Mesothelial cell of epicardium (in vitro differentiated cells): ENCODE results near the gene CANT1. TPM values are rescaled to one million over a fixed set of nuclear protein-coding genes. Genes with fewer than 3 reads are reported as not detected.

ENCODE experiments used
- DNase-seq, 2 experiments: peaks; one replicate each; pipeline ENCODE4 v3.0.0; 2021; ENCODE audit warnings: low spot score in 2 of 2; ENCODE audit not compliant: unreplicated experiment in 2 of 2
- H3K27ac Mint-ChIP-seq: 2 replicates; pipeline ENCODE4 v1.8.0; 2021; ENCODE audit warnings: mixed read lengths
- H3K27me3 Mint-ChIP-seq: 2 replicates; pipeline ENCODE4 v1.8.0; 2021; ENCODE audit warnings: low read depth, mixed read lengths
- H3K36me3 Mint-ChIP-seq: 2 replicates; pipeline ENCODE4 v1.8.0; 2021; ENCODE audit warnings: mixed read lengths
- H3K4me1 Mint-ChIP-seq: 2 replicates; pipeline ENCODE4 v1.8.0; 2021; ENCODE audit warnings: mixed read lengths
- H3K4me3 Mint-ChIP-seq: 2 replicates; pipeline ENCODE4 v1.8.0; 2021; ENCODE audit warnings: mild to moderate bottlenecking, moderate library complexity, mixed read lengths
- H3K9me3 Mint-ChIP-seq: 2 replicates; pipeline ENCODE4 v1.8.0; 2021; ENCODE audit warnings: mixed read lengths
- total RNA-seq: library from RNA; stranded (reverse); gene quantifications from 3 replicates; pipeline ENCODE4 v1.2.1, GENCODE V29; 2021
- TF ChIP-seq, protein P1 (sequence below): fragments of 200-600 bp; sonication (generic); IDR thresholded peaks from one replicate; pipeline ENCODE4 v1.5.0; 2021; ENCODE audit warnings: antibody characterized with exemption; ENCODE audit not compliant: unreplicated experiment

The CANT1 gene
- total RNA-seq, 1 donor from 2014 or later: 68.2 TPM

GRCh38 chr17:78961571-78961970, 48.0 kb downstream of the CANT1 start:
- peaks cover 3% of the 10 kb centered on the region for H3K4me1 Mint-ChIP-seq
- H3K36me3 Mint-ChIP-seq: peaks cover 6% of the 10 kb centered on the region
- no peak overlapping the region for H3K27ac Mint-ChIP-seq
- DNase-seq: no peak
- no peaks in the 10 kb centered on the region for H3K9me3 Mint-ChIP-seq
- no peaks in the 10 kb centered on the region for H3K27me3 Mint-ChIP-seq
- TF ChIP-seq, protein P1, sequence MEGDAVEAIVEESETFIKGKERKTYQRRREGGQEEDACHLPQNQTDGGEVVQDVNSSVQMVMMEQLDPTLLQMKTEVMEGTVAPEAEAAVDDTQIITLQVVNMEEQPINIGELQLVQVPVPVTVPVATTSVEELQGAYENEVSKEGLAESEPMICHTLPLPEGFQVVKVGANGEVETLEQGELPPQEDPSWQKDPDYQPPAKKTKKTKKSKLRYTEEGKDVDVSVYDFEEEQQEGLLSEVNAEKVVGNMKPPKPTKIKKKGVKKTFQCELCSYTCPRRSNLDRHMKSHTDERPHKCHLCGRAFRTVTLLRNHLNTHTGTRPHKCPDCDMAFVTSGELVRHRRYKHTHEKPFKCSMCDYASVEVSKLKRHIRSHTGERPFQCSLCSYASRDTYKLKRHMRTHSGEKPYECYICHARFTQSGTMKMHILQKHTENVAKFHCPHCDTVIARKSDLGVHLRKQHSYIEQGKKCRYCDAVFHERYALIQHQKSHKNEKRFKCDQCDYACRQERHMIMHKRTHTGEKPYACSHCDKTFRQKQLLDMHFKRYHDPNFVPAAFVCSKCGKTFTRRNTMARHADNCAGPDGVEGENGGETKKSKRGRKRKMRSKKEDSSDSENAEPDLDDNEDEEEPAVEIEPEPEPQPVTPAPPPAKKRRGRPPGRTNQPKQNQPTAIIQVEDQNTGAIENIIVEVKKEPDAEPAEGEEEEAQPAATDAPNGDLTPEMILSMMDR: no peak
- no peak overlapping the region for H3K4me3 Mint-ChIP-seq

DNA sequence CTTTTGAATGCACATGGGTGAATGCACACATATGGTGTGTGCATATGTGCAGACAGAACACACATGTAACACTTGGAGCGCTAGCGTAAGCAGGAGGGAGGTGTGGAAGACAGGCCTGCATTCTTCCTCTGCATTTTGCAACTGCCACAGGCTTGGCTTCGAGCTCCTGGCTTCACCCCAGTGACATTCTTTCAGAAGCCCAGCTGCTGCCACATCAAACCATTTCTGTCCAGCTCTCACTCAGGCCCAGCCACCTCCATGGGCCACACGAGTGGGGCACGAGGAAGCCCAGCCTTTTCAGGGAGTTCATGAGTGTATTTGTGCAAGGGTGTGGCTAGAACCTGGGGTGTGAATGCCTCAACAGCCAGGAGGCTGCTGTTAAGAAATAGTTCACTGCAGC, 48.6 kb downstream of the CANT1 start:
- Mint-ChIP-seq H3K9me3 (no peaks in the 10 kb centered on the region), H3K4me1 (peaks cover 4% of the 10 kb centered on the region), H3K27ac (no peak overlapping the region), H3K27me3 (no peaks in the 10 kb centered on the region), H3K36me3 (peaks cover 5% of the 10 kb centered on the region), H3K4me3 (no peak overlapping the region)
- no peak for DNase-seq
- TF ChIP-seq, protein P1: no peak

DNA sequence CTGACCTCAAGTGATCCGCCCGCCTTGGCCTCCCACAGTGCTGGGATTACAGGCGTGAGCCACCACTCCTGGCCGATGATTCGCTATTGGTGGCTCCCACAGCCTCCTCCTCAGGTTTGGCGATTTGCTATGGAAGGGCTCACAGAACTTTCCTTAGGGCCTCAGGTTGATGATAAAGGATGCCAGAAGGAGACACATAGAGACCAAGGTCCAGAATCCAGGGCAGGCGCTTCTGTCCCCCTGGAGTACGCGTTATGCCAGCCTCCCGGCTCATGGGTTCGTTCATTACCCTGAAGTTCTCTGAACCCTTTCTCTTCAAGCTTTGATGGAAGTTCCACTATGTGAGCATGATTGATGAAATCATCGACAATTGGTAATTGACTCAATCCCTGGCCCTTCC, 49.8 kb downstream of the CANT1 start:
- H3K27me3 Mint-ChIP-seq: no peaks in the 10 kb centered on the region
- DNase-seq: no peak
- no peaks in the 10 kb centered on the region for H3K36me3 Mint-ChIP-seq
- peaks cover 4% of the 10 kb centered on the region for H3K4me1 Mint-ChIP-seq
- TF ChIP-seq, protein P1: no peak
- H3K27ac Mint-ChIP-seq: no peak overlapping the region
- H3K4me3 Mint-ChIP-seq: no peak overlapping the region
- no peaks in the 10 kb centered on the region for H3K9me3 Mint-ChIP-seq

- H3K27ac Mint-ChIP-seq: no peak overlapping the region
- no peak for DNase-seq
- H3K36me3 Mint-ChIP-seq: no peaks in the 10 kb centered on the region
- H3K27me3 Mint-ChIP-seq: no peaks in the 10 kb centered on the region
- H3K9me3 Mint-ChIP-seq: no peaks in the 10 kb centered on the region
- H3K4me3 Mint-ChIP-seq: no peak overlapping the region
- TF ChIP-seq, protein P1: no peak
- peaks cover 4% of the 10 kb centered on the region for H3K4me1 Mint-ChIP-seq
These were observed 50.9 kb downstream of the CANT1 start for GRCh38 chr17:78958641-78959127.

DNA sequence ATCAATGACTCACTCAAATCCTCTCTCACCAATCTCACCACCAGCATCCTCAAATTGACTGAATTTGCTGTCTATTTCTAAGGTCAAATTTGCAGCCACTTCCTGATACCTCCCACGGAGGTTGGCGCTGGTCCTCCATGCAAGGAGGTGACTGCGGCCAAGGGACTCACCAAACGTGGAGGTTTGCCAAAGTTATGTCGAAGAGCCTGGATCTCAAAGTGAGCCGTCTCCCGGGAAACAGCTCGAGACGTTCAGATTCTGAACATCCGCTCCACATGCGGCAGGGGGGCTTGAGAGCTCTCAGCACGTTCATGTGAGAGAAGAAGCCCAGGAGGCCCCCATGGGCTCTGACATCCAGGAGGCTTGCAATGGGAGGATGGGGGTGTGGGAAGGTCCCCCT, 52.4 kb downstream of the CANT1 start:
- TF ChIP-seq, protein P1: no peak
- Mint-ChIP-seq H3K4me1 (peaks cover 13% of the 10 kb centered on the region), H3K27me3 (no peaks in the 10 kb centered on the region), H3K4me3 (no peak overlapping the region), H3K36me3 (no peaks in the 10 kb centered on the region), H3K27ac (no peak overlapping the region), H3K9me3 (no peaks in the 10 kb centered on the region)
- DNase-seq: no peak

- no peak for DNase-seq
- H3K9me3 Mint-ChIP-seq: peaks cover 1% of the 10 kb centered on the region
- no peaks in the 10 kb centered on the region for H3K36me3 Mint-ChIP-seq
- H3K4me3 Mint-ChIP-seq: no peak overlapping the region
- no peaks in the 10 kb centered on the region for H3K27me3 Mint-ChIP-seq
- H3K27ac Mint-ChIP-seq: no peak overlapping the region
- peaks cover 15% of the 10 kb centered on the region for H3K4me1 Mint-ChIP-seq
- TF ChIP-seq, protein P1: no peak
These were observed 53.3 kb downstream of the CANT1 start for GRCh38 chr17:78956254-78956653.
